HG03135 (cell line): Measurements from ENCODE around the gene RPS3.

Source experiments
- ATAC-seq: cut with Tn5 transposase; IDR thresholded peaks from one replicate; pipeline ENCODE4 v1.9.1; 2021; ENCODE audit warnings: mild to moderate bottlenecking, moderate library complexity; ENCODE audit not compliant: unreplicated experiment

Gene RPS3

DNA sequence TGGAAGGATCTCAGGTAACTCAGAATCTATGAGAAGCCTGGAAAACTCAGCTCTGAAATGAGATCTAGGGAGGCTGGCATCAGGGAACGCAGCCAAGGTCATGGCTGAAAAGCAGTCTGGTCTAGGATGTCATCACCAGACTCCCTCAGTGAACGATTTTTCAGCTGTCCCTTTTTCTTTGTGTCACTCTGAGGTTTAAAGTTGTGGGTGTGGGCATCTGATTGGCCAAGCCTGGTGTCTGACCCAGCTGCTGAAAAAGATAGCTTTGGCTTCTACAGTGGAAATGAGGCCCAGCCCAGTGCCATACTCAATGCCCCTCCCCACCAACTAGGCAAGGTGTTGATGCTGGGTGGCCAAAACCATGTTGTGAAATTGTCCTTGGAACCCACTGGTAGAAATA is 14.5 kb downstream of the RPS3 start:
- ATAC-seq, result no peak

DNA sequence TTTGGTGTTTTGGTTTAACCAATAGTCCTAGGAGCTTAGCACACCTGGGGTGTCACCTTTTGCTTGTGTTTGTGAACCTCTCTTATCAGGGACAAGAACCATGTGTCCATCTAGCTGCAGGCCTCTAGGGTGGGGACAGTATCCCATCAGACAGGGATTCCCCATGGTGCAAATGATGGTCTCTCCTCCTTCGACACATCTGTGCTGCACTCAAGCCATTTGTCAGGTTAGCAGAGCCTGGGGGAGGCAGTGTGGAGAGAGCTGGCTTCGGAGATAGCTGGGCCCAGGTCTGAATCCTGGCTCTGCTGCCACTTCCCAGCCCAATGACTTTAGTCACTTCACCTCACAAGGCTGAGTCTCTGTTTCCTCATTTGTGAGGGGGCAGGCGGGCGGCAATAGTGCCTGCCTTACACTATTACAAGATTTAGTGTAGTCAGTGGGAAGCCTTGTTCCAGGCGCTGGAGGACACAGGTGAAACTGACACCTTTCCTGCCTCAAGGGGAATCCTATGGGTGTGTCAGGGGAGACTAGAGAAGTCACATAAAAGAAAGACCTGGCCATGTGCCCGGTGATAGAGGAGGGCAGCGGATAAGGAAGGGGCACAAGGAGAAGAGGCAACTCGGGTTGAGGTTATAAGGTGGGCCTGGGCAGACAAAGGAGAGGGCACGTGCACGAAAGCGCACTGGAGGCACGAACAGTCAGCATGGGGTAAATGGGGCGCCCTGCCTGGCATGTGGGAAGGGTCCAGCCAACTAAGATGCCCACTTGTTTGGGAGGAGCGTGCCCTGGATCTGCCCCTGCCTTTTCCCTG is 21.1 kb downstream of the RPS3 start:
- no peak for ATAC-seq

DNA sequence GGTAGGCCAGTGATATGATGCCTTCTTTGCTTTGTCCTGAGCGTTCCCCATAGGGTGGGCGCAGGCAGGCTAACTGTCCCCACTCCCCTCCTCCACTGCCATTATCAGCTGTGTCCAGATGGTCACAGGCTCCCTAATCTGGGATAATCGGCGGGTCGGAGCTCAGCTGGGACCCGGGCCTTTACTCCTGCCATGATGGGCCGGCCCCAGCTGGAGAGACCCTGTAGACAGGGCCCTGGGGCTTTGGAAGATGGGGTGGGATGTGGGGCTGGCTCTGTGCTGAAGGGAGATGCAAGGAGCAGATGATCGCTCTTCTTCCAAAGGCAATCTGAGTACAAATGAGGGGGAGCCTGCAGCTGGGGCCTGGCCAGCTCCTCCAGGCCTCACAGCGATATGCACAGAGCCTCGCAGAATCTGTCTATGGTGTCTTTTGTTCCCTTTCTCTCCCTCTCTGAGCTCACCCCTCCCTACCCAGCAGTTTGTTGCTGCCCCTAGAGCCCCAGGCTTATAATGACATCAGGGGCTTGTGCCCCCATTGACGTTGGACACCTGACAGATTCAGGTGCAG is 21.8 kb downstream of the RPS3 start:
- no peak for ATAC-seq

DNA sequence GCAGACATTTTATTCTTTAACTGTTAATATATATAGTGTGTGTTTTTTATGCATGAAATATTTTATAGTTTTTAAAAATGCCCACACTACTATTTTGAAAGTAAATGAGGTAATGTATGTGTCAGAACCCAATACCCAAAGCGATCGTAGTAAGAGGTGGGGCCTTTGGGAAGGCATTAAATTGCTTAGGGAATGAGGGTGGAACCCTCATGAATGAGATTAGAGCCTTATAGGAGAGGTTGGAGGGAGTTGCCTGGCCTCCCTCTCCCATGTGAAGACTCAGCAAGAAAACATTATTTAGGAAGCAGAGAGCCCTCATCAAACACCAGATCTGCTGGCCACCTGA is 22.6 kb downstream of the RPS3 start:
- ATAC-seq, result no peak

DNA sequence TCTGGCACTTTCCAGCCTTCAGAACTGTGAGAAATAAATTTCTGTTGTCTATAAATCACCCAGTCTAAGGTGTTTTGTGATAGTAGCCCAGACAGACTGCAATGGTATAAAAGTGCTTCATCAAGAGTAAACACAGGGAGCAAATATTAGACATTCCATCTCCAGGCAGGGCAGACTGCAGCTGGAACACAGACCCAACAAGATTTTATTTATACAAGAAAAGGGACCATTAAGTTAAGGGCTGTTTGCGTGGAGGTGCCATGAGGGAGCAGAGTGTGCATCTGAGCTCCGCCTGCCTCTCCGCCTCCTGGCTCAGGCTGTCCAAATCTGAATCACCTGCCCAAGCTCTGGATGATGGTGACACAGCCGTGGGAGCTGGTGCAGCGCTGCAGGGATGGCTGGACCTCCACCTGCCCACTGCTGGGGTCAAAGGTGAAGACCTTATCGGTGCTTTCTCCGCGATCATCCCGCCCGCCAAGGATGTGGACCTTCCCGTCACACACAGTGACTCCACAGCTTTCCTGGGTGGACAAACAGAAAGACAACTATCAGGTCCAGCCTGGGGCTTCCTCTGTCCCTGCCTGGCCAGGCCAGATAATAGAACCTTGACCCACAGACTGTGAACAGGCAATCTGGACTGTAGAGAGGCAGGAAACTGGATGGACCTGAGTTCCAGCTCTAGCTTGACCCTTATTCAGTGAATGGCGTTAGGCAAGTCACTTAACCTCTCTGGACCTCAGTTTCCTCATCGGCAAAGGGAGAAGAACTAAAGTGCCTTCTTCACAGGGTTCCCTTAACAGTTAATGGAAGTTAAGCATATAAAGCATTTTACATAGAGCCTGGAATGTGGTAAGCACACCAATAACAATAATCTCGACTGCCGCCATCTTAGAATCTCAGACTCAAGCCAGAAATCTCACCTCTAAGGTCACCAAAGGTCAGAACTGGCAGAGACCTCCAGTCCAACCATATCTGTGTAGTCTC is 23.2 kb downstream of the RPS3 start:
- no peak for ATAC-seq

DNA sequence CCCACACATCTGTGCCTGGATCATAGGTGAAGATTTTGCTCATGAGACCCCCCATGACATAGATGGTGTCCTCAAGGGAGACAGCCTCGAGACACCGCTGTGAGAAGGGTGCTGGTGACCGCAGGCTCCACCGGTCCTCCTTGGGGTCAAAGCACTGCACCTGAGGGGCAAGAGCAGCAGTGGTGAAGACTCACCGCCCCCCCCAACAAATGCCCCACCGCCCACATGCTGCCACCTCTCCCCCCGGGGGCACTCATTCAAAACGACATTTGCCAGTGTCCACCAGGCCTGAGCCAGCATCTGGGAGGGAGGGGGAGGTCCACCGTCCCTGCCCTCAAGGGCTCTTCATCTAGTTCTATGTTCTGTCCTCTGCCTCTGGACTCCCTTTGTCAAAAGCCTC is 24.4 kb downstream of the RPS3 start:
- ATAC-seq, result no peak

DNA sequence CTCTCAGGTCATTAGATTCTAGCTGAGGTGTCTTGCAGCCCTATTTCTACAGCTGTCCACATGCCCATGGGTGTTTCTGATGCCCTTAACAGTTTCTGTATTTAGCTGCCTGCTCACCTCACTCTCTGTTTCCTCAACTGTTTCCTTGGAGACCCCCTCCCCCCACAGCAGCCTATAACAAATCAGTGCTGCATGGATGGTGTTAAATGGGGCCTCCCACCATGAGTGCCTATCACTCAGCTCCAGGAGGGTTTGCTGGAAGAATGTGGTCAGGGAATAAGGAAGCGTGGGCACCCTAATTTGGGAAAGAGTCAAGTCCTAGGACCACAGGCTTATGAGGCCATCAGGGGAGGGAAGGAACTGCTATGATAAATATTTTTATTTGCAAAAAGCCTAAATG is 25.1 kb downstream of the RPS3 start:
- no peak for ATAC-seq

DNA sequence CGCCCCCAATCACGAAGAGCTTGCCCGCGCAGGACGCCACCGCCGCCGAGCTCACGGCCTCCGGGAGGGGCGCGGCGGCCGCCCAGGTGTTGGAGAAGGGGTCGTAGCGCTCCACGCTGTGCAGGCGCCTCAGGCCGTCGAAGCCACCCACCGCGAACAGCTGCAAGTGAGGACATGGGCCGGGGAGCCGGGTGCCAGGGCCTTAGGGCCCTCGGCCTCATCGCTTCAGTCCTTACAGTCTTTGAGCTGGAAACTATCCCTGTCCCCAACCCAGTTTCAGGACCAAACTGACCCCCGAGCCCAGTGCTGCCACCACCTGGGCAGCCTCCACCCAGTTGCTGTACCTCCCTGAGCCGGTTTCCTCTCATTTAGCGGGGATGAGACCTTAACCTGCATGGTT is 26.1 kb downstream of the RPS3 start:
- ATAC-seq, result no peak

DNA sequence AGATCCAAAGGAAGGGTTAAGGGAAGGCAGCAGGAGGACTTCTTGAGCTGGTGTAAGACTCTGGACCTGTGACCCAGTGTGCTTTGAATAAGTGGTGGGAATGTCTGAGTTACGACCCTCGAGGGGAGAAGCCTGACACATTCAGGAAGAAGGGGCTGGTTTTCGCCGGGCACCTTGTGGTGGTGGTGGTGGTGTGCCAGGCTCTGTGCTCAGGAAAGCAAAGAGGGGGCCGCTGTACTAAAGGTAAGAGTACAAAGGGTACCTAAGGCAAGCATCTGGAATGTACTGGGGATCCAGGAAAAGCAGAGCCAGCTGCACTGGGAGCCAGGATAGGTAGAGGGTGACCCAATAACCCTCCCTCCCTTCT is 27.4 kb downstream of the RPS3 start:
- ATAC-seq, result no peak

DNA sequence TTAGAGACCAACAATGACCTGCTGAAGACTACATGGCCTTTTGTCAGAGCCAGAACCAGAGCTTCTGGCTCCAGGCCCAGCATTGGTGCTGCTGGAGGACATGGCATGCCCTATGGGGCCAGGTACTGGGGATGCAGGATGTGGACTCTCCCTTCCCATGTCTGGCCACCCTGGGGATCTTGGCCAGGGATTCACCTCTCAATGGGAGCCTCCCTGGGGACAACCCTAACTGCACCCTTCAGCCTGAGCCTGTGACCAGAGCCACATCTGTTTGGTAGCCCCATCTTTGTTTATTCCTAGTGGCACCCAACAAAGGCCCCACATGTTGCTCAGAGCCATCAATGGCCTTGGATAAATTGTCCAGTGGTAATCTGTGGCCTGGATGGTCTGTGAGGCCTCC is 27.9 kb downstream of the RPS3 start:
- ATAC-seq, result no peak

DNA sequence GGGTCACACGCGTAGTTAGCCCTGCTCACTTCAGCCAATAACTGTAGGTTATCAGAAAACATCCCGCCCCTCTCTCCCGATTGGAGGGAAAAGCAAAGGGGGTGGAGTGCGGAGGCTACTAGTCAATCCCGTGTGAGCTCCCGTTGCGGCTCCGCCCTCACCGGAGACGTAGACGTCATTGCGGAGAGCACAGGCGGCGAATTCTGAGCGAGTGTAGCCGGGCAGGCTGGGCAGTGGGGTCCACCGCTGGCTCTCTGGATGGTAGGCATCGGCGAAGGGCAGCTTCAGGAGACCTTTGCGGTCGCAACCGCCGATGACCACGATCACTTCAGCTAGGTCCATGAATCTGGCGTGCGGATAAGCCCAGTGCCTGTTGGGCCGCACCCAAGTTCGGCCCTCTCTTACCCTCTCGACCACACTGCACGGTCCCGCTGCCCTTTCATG is 29.0 kb downstream of the RPS3 start:
- no peak for ATAC-seq

DNA sequence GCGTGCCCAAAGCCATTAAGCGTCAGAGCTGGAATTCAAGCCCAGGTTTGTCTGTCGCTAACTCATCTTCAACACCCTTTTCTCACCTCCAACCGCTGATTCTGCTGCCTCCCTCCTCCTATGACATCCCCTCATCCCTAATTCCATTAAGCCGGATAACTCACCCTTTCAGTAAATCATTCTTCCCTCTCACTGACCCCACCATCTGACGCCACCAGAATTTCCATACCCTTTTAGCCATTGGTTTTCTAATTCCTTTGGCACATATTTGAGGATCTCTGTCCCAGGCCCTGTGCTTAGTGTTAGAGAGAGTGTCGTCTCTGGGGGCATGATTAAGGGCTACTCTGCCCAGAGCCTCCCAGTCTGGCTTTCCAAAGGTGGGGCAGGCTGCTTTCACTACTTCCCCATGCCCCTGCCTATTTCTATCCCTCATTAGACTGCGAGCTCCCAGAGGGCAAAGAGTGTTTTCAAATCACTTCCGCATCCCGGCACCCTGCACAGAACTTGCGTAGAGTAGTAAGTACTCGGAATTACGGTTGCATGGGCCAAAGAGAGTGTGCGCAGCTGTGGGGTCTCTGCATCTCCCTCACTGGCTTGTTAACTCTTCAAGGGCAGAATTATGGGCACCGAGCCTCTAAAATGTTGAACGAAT is 29.8 kb downstream of the RPS3 start:
- ATAC-seq, result no peak

DNA sequence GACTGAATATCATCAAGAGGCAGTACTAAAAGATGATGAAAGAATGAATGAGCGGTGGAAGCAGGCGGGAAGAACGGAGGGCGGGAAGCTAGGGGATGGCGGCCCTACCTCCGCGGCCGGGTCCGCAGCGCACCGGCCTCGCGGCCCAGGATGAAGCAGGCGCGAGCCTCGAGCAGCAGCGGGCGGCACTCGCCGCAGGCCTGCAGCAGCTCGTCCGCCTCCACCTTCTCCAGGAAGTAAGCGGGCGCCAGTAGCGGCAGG is 30.3 kb downstream of the RPS3 start:
- no peak for ATAC-seq

DNA sequence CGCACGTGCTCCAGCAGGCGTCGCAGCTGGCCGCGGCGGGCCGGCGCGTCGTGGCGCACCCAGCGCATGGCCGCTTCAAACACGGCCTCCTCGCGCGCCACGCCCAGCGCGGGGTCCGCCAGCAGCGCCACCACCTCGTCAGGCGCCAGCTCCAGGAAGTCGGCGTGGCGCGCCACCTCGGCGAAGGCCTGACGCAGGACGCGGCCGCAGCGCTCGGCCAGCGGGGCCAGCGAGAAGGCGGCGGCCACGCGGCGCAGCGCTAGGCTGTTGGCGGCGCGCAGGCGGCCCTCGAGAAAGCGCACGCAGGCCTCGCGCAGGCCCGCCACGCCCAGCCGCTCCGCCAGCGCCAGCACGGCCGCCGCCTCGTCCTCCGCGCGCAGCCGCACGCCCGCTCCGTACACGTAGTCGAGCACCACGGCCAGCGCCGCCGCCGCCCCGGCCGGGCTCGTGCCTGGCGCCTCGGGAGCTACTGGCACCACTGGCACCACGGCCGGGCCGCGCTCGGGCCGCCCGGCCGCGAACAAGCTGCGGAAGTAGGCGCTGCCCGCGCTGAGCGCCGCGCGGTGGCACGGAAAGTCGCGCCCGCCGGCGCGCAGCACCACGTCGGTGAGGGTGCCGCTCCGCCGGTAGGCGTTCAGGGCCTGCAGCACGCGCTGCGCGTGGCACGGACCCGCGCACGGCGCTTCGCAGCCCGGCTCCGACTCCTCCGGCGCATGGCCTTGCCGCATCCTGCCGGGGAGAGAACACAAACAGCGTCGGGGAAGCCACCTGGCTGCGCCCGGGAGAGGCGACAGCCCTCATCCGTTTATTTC is 30.8 kb downstream of the RPS3 start:
- ATAC-seq, result peak; percentile 58

DNA sequence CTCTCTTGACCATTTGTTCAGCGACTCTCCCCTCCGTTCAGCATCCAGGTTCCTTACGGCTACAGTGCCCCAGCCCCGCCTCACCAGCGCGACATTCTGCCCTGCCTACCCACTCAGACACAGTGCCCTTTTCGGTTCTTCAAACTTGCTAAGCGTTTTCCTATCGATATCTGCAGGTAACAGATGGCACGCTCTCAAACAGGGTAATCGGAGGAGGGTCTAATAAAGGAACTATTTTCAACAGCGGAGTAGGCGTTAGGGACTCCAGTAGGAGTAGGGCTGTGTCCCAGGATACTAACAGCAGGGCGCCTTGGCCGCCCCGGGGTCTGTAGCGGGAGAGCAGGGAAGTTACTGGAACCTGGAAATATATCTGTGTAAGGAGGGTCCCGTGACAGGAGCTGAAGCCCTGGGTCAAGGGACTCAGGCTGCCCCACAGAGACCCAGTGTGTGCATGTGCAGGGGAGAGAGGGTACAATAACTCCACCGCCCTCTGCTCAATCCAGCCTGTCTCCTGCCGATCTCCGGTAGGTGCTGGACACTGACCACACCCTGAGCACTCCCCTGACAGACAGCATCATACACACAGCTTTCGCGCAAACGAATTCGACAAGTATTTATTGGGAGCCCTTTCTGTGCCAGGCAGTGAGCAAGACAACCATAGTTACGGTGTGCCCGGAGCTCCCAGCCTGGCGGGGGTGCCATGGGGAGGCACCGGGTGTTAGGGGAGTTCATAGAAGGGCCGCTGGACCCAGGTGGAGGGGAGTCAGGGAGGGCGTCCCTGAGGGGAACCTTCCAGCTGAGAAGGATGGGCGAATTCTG is 31.6 kb downstream of the RPS3 start:
- no peak for ATAC-seq

DNA sequence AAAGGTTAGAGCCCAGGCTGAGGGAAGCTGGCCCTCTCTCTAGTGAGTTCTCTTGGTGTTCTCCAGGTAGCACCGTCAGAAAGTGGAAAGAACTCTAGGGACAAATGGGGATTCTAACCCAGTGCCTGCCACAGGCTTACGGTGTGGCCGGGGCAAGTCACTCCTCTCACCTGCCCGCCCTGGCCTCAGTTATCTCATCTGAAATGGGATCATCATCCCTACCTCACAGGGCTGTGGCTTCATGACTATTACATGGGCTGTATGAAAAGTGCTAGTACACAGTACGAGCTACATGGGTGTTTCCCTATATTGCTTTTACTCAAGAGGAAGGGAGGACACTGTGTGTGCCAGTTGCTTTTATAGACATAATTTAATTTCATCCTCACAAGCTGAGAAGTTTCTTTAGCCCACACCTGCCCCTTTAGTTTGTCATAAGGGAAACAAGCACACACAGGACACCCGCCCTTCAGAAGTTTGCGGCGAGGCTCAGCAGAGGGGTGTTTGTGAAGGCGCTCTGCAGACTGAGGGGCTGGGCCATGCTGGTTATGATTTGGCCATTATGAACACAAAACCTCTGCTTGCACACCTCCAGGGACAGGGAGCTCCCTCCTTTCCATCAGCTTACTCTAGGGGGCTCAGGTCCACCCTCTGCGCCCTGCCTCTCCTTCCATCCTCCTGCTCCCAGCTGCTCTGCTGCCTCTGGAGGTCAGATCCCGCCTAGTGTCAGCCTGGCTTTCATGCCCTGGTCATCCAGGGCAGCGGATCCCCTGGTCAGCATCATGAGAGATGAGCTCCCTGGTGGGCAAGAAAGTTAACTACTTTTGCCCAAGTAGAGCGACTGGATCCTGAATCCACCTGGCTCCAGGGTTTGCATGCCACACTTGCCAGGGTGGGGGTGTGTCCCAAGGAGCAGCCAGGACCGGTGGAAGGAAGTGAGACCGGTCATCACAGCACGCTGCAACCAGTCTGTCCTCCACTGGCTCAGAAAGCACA is 32.5 kb downstream of the RPS3 start:
- ATAC-seq, result no peak

DNA sequence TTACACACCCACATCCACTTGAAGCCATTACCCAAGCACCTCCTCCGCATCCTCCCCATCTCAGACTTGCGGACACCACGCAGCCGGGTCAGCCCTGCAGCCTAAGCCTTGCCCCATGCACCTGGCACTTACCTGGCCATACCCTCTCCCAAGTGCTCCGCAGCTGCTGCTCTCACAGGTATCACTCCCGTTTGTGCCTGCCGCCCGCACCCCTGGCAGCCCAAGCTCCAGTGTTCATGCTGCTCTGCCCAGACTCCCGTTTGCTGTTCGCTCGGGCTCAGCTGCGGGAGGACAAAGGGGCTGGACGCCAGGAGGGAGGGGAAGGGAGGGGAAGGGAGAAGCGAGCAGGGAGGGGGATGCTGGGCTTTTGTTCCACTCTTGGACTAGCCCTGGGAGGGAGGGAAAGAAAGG is 33.6 kb downstream of the RPS3 start, which contains the start of gene KLHL35:
Gene KLHL35, minus strand, starts transcription at position 293 of the 411 bp plus-strand sequence. CDS start 2,574 bp downstream, outside the sequence.
- ATAC-seq, result no peak

DNA sequence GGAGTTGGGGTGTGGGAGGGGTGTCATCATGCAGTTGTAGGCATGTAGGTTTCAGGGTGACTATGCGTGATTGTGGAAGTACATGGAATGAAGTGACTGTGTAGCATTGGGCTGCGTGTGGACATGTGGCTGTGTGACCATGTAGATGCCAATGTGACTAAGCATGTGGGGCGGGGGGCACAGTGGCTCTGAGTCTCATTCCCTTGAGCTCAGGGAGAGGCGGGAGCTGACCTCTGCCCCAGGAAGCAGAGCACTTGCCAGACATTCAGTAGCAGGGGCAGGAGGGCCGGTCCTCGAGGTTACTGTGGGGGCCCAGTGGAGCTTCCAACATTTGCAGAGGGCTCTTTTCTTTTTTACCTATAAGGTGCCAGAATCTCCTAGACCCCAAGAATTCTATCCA is 34.1 kb downstream of the RPS3 start:
- ATAC-seq, result no peak
